Lower leg skin (tissue), 3 donors: ENCODE measurements around the gene EGLN2.
"Not testable (repeated sequence)": the region's sequence is repeated elsewhere in the genome, so short reads cannot be mapped to it uniquely, and the experiment has no call there.

Experiments
- POLR2A ChIP-seq, 2 donors: fragments of 450-650 bp; IDR thresholded peaks; one replicate each; pipeline ENCODE4 v1.6.1; 2016 to 2017; ENCODE audit warnings: antibody characterized with exemption in 2 of 2, mild to moderate bottlenecking in 1 of 2, moderate library complexity in 1 of 2
- TF ChIP-seq, protein P1 (sequence below), 3 donors: fragments of 450-650 bp; IDR thresholded peaks; one replicate each; pipeline ENCODE4 v1.5.1; 2016; ENCODE audit warnings: antibody characterized with exemption in 3 of 3, mild to moderate bottlenecking in 3 of 3, moderate library complexity in 2 of 3

DNA sequence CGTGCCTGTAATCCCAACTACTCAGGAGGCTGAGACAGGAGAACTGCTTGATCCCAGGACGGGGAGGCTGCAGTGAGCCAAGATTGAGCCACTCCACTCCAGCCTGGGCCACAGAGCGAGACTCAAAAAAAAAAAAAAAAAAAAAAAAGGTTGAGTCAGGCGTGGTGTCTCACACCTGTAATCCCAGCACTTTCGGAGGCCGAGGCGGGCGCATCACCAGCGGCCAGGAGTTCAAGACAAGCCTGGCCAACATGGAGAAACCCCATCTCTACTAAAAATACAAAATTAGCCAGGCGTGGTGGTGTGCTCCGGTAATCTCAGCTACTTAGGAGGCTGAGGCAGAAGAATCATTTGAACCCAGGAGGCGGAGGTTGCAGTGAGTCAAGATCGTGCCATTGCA, 32.6 kb upstream of the EGLN2 start:
- TF ChIP-seq, protein P1, sequence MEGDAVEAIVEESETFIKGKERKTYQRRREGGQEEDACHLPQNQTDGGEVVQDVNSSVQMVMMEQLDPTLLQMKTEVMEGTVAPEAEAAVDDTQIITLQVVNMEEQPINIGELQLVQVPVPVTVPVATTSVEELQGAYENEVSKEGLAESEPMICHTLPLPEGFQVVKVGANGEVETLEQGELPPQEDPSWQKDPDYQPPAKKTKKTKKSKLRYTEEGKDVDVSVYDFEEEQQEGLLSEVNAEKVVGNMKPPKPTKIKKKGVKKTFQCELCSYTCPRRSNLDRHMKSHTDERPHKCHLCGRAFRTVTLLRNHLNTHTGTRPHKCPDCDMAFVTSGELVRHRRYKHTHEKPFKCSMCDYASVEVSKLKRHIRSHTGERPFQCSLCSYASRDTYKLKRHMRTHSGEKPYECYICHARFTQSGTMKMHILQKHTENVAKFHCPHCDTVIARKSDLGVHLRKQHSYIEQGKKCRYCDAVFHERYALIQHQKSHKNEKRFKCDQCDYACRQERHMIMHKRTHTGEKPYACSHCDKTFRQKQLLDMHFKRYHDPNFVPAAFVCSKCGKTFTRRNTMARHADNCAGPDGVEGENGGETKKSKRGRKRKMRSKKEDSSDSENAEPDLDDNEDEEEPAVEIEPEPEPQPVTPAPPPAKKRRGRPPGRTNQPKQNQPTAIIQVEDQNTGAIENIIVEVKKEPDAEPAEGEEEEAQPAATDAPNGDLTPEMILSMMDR (IDR thresholded peaks at IDR 0.05): not testable (repeated sequence)
- TF ChIP-seq POLR2A (IDR thresholded peaks at IDR 0.05): not testable (repeated sequence)
